RPMI8226 (cell line): ENCODE results near the gene RNLS.
A peak's percentile ranks its signal among the peaks of the same experiment; 100 is the strongest.
"Not testable (repeated sequence)": the region's sequence is repeated elsewhere in the genome, so short reads cannot be mapped to it uniquely, and the experiment has no call there.

ENCODE experiments used
- DNase-seq: peaks from one replicate; pipeline ENCODE4 v3.0.0-alpha.2; 2015

Gene RNLS

GRCh38 chr10:88383276-88383675 lies 199.8 kb downstream of the RNLS start:
- no peak for DNase-seq

DNA sequence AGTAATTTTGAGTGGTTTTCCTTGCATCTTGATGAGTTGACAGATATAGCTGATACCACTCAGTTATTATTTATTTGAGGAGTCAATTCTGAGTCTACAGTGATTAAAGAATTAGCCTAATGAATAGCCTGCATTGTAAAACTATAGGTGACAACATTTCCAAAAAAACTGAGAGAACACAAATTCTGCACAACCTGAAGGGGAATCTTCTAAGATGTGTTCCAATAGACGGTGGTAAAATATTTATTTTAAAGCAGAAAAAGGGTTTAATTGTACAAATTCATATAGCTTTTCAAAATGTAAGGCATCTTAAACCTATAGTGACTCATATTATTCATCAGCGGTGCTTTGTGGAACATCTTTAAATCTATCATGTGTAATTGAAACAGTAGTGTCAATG lies 200.4 kb downstream of the RNLS start:
- no peak for DNase-seq

GRCh38 chr10:88379575-88379974 lies 203.5 kb downstream of the RNLS start:
- peak; percentile 34 for DNase-seq

- DNase-seq = no peak
Measured at GRCh38 chr10:88377510-88377909, 205.6 kb downstream of the RNLS start.

DNA sequence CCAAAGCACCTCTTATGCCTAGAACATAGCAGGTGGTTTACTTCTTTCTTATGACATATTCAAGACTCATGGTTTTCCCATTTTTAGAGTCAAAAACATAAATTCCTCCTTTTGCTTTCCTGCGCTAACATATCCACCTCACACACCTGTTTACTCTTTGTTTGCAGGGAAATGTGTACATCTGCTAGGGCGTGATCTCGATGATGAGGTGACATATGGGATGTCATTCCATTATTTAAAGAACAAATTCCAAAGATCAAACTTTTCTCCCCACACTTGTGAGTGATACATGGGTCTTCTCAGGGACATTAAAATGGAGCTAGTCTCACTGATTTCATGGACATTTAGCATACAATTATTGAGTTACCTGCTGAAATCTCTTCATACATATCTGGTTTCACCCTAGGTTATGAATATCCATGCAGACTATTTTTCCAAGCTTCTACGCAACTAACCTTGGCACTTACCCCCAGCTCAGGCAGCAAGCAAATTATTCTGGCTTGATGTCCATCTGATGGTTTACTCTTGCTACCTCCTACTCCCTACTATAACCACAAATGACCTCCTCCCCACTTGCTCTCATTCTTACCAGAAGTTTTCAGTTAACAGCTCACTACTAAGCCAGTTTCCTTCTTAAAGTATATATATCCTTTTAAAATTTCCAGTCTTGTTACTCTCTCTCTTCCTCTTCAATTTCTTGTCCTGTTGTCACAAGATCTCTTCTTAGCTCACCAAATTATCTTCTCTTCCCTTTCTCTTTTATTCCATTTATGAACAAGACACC lies 208.5 kb downstream of the RNLS start:
- no peak for DNase-seq

GRCh38 chr10:88372881-88373592 lies 210.1 kb downstream of the RNLS start:
- no peak for DNase-seq

DNA sequence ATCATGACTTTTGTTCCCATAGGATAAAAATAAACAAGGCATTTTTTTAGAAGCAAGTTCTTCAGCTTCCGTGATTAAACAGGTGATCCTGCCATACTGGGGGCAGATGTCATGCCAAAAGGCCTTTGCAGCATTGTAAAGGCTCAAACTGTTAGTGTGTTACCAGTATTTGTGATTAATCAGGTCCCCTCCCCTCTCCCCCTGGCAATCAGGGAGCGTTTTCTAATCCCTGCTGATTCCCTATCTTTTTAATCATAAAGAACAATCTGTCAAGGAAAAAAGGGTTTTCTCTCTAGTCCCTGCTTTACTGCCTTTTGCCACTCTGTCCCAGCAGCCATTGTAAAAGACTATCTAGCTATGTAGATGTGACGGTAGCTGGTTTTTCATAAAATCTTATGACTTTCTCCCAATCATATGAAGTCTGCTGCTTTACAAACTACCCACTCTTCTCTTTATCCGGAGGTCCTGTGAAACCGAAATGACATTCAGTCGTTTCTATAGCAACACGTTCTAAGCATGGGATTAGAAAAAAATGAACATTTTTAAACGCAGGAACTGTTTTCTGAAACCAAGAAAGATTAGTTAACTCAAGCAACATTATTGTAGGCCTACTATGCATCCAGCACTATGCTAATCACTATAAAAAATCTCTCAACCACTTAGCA lies 210.9 kb downstream of the RNLS start:
- DNase-seq = no peak

DNA sequence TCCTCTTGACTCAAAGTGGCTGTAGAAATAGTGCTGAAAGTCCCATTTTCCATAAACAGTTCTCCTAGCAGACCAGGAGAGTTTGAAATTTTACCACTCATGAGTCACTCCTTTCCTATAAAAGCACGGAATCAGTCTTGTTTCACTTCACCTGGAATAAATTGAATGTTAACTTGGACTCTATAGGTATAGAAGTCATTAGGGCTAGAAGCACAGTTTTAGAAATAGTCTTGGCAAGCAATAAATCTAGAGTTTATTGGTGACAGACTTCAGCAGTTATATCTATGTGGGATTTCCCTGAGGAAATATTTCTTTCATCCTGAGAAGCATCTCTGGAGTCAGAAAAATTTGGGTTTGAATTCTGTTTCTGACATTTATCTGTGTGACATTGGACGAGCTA lies 212.4 kb downstream of the RNLS start:
- DNase-seq = no peak

DNA sequence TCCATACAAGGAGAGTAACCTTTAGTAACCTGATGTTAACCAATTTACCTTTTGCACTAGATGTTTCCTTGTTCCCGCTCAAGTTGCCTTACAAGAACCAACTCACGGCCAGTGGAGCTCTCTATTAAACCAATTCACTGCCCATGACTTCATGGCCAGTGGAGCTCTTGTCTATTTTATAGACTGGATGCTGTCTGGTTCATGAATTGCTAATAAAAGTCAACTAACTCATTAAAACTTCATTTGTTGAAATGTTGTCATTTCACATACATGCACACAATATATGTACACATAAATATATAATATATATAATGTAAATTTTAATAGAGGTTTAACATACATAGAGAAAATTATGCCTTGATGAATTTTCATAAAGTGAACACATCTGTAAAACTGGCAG lies 216.3 kb downstream of the RNLS start:
- DNase-seq = no peak

GRCh38 chr10:88361995-88362807 lies 220.9 kb downstream of the RNLS start:
- no peak for DNase-seq

DNA sequence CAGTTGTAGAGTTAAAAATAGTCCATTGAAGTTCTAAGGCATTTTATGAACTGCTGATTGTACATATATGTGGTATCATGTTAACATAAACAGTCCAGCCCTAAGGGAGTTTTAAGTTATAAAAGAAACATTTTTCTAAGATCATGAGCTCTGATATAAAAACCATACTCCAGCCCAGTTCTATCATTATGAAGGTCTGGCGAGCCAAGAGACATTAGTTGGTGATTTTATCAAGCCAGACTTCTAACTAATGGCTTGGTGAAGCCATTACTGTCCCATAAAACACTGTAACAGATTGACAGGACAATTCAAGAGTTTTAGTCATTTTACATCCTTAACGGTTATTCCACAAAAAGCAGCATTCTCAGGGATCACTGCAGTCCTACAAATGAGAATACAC lies 221.6 kb downstream of the RNLS start:
- no peak for DNase-seq

GRCh38 chr10:88355750-88356149 lies 227.4 kb downstream of the RNLS start:
- not testable (repeated sequence) for DNase-seq

DNA sequence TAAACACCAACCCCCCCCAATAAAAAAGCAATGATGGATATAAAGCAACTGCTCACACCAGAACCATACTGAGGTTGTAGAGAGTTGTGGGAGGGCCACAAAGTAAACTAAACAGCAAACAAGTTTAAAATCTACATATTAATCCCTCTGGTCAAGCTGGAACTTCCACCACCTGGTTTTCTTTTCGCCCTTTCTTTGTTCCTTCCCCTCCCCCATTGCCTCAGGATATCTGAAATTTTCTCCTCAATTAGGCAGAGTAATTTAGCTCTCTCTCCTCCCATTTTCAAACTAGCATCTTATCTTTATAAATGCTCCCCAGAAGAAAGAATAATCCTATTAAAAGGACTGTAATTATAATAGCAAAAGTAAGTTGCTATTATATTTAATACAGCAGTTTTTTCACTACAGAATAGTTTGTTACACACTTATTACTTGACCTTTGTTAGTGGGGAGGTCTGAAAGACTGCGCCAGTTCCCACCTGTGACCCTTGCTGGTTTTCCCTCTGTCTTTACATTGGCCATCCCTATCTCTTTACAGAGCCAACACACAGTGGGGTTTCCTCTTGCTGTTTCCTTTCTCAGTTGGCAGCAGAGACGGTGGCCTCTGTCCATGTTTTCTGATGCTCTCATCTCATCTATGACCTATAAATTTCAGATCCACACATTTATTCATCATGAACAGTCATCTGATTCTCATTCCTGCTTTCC lies 235.4 kb downstream of the RNLS start:
- no peak for DNase-seq

DNA sequence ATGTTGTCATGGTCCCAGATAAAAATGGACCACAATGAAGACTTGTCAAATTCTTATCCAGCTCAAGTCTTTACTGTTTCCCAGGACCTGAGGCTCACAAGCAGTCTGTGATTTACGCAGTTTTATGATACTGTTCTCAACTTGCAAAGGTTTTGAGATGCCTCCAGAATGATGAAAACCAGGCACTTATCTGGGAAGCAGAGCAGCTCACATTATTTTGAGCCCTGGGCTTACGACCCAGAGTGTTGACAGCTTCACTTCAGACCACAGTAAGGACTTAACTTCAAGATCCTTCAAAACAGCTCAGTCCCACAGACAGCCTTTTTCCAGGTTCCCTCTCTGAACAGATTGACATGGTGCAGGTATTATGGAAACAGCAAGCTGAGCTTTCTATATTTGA lies 236.1 kb downstream of the RNLS start:
- DNase-seq = no peak

GRCh38 chr10:88346144-88346977 lies 236.8 kb downstream of the RNLS start:
- no peak for DNase-seq

GRCh38 chr10:88343761-88344484 lies 239.2 kb downstream of the RNLS start:
- no peak for DNase-seq

DNA sequence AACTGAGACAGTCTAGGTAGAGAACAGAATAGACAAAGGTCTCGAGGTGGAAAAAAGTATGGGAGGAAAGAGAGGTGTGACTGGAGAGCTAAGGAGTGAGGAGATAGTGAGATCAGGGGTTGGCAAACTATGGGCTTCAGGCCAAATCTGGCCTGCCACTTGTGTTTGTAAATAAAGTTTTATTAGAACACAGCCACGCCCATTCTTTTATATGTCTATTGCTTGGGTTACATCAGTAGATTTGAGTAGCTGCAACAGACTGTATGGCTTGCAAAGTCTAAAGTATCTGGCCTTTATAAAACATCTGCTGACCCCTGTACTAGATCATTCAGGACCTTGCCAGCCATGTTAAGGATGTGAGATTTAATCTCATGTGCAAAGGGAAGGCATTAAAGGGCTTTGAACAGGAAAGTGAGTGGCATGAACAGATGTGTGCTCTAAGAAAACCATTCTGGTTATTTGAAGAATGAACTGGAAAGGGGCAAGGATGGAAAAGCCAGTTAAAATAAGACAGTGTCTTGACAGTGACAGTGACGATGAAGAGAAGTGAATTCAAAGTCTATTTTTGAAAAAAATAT lies 240.3 kb downstream of the RNLS start:
- DNase-seq = no peak

DNA sequence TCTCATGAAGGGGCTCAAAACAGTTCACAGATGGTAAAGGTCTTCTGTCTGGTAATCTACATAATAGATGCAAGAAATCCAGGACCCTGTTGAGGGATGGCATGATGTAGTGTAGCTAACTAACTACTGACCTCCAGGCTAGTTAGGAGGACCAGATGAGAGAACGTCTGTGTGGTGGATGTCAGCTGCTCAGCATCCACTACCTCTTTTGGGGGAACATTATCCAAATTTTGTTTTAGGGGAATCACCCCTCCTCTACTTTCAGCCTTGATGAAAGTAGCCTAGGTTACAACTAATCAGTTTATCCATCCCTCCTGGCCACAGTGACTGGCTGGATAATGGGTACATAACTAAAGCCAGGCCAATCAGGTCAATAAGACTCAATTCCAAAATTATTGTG lies 246.0 kb downstream of the RNLS start:
- DNase-seq = no peak

GRCh38 chr10:88336334-88336733 lies 246.8 kb downstream of the RNLS start:
- DNase-seq = no peak

DNA sequence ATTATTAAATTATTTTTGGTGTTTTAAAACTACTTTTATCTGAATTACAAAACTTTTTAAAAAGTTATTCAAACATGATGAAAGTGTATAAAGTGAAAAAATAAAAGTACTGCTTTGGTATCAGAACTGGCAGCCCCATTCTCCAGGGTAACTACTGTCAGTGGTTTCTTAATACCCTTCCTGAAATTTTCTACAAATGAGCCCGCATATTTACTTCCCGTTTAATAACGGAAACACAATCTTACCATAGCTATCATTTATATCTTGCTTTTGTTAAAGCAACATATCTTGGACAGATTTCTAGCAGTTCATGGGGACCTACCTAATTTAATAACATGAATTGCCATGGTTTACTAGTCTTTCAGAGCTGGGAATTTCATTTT lies 249.9 kb downstream of the RNLS start:
- DNase-seq = no peak
